Measurements from ENCODE around the gene IQSEC3.

- TF ChIP-seq YY1 (tag by site-specific recombination; IDR thresholded peaks at IDR 0.05) (no peak), CTCF (tag by site-specific recombination; IDR thresholded peaks at IDR 0.05) (no peak), ZSCAN18 (tag by site-specific recombination; IDR thresholded peaks at IDR 0.05) (no peak), ZNF274 (IDR thresholded peaks at IDR 0.05; ENCODE audit: low read length) (no peak), ZNF274 (tag by site-specific recombination; IDR thresholded peaks at IDR 0.05; ENCODE audit: borderline replicate concordance) (no peak), ZNF184 (tag by site-specific recombination; IDR thresholded peaks at IDR 0.05) (no peak), ZNF558 (tag by site-specific recombination; IDR thresholded peaks at IDR 0.05) (no peak), SCRT2 (tag by site-specific recombination; IDR thresholded peaks at IDR 0.05) (no peak)
Measured at GRCh38 chr12:163406-163986, 96.9 kb downstream of the IQSEC3 start.
